OCI-LY7 (cell line): ENCODE results near the gene SMARCA2.
"Not testable (repeated sequence)": the region's sequence is repeated elsewhere in the genome, so short reads cannot be mapped to it uniquely, and the experiment has no call there.

ENCODE experiments used
- CTCF ChIP-seq: fragments of 200-600 bp; sonication (generic); conservative IDR thresholded peaks from 2 replicates; pipeline ENCODE4 v1.5.1; 2014; ENCODE audit warnings: mild to moderate bottlenecking, antibody characterized with exemption, low read length, moderate library complexity, mixed read lengths
- EZH2phosphoT487 ChIP-seq: fragments of 200-600 bp; sonication (generic); IDR thresholded peaks from 2 replicates; pipeline ENCODE4 v1.6.1; 2018; ENCODE audit warnings: low read depth, borderline replicate concordance, mild to moderate bottlenecking, mixed run types, antibody characterized with exemption, low read length, moderate library complexity, mixed read lengths

DNA sequence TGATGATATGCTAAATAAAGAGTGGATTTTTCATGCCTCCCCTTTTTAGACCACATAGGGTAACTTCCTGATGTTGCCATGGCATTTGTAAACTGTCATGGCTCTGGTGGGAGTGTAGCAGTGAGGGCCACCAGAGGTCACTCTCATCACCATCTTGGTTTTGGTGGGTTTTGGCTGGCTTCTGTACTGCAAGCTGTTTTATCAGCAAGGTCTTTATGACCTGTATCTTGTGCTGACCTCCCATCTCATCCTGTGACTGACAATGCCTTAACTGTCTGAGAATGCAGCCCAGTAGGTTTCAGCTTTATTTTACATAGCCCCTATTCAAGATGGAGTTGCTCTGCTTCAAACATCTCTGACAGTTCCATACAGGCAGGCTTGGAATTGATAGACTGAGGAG is 131.6 kb downstream of the SMARCA2 start:
- TF ChIP-seq CTCF: peak; percentile 71
- not testable (repeated sequence) for TF ChIP-seq EZH2phosphoT487
